Ramos (cell line): Measurements from ENCODE around the gene ETNK1.

Source experiments
- in situ Hi-C: fragments of 300-500 bp; cut with MboI; formaldehyde crosslinking; loops from one replicate; pipeline ENCODE4 v1.14.3; 2022; ENCODE audit warnings: low sequenced_read_pairs; ENCODE audit not compliant: unreplicated experiment

ETNK1 gene

DNA sequence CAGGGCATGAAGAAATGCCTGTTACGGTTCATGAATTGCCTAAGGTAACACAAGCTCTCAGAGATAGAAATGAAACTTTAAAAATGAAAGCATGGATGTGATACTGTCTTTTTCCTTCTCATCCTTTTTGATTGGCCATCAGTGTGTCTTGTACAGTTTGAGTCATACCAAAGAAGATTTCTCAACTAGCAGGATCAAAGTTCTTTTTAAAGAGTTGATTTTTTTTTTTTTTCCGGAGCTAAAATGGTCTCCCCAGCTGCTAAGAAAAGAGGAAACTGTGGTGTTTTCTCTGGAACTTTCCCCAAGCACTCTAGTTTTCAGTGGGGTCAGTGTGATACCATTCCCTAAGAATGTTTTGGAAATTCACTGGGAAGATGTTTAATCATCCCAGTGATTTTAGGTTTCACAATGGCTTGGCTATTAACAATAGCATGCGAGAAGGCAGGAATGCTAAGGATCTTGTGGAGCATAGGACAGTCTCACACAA, 105.0 kb downstream of the ETNK1 start:
- in situ Hi-C loops = no loop called here

DNA sequence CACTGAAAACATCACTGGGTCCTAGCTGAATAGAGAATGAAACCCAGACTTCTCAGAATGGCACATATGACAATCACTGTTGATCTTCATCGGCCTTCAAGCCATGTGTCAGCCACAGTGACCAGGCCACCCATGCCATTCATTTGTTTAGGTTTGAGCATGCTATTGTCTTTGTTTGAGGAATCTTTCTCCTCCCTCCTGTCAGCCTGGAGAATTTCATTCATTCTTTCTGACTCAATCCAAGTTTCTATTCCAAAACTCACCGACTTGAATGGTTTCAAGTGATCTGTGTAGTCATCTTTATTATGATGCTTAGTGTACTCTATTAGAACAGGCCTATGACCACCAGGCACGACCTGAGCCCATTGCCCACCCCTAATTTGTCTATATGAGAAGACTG, 106.3 kb downstream of the ETNK1 start:
- in situ Hi-C loops = no loop called here

DNA sequence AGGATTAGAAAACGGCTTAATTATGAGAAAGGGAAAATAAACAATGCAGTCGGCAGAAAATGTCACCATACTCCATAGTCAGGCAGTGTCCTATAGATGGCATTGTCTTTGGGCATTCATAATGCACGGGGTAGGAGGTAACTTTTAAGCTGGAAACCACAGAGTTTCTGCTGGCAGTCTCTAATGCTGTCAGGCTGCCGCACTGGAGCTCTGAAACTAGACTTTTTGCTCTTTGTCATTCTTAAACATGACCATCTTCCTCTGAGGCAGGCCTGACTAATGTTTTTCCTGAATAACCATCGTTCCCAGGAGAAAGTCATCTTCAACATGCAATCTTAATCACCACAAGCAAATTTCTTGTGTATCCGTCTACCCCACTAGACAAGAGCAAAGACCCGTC, 108.8 kb downstream of the ETNK1 start:
- in situ Hi-C loops = no loop called here

DNA sequence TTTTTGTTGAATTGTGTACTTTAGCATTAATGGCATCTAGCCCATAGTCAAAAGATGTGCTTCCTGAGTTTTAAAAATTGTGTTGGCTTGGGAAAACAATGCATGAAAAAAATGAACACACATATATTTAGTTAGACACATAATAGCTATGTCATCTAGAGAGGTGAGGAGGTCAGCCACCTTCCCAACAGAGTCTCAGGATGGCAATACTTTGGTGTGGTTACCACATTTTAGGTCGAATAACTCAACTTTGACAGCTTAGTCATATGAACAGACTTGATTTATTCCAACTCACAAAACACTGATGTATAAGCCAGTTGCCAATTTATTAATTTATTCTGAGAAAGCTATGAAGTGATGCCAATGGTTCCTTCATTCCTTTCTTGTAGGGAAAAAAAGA, 114.0 kb downstream of the ETNK1 start:
- in situ Hi-C loops = no loop called here
